Stimulated activated effector memory CD8-positive, alpha-beta T cell treated with anti-CD3 and anti-CD28 coated beads, Interleukin-12 subunit alpha, Interleukin-12 subunit beta, amount 100 ng/mL, for 72 hours (primary cell): ENCODE measurements around the gene CTF1.
"Not testable (repeated sequence)": the region's sequence is repeated elsewhere in the genome, so short reads cannot be mapped to it uniquely, and the experiment has no call there.

Source experiments
- ATAC-seq: fragments of 150-1000 bp; cut with Tn5 transposase; 2 replicates; pipeline ENCODE4 v1.10.0; 2021
- DNase-seq, 2 donors: peaks; one replicate each; pipeline ENCODE4 v3.0.0; 2021 to 2022; ENCODE audit warnings: low spot score in 2 of 2
- H3K27ac Mint-ChIP-seq: one replicate; pipeline ENCODE4 v1.8.0; 2022; ENCODE audit warnings: mild to moderate bottlenecking, mixed read lengths
- H3K36me3 Mint-ChIP-seq: one replicate; pipeline ENCODE4 v1.8.0; 2022; ENCODE audit warnings: mild to moderate bottlenecking, mixed read lengths
- H3K4me1 Mint-ChIP-seq: one replicate; pipeline ENCODE4 v1.8.0; 2022; ENCODE audit warnings: mixed read lengths
- H3K4me3 Mint-ChIP-seq: one replicate; pipeline ENCODE4 v1.8.0; 2022; ENCODE audit warnings: mild to moderate bottlenecking, mixed read lengths
- H3K9me3 Mint-ChIP-seq: one replicate; pipeline ENCODE4 v1.8.0; 2022; ENCODE audit warnings: mixed read lengths

Gene CTF1

DNA sequence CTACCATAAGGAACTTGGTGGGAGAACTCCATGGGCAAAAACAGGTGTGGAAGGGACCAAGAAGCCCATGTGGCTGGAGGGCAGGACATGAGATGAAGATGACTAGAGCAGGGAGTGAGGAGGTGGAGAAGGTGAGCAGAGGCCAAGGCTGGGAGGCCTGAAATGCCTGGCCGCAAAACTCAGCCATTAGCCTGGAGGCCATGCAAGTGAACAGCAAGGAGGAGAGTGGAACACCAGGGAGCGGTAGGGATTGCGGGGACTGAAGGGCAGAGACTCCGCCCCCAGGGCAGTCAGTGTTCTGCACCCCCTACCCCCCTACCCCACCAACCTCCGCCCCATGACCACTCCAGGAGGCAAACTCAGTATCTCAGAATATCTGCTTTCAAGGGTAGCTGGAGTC, 19.5 kb upstream of the CTF1 start:
- ATAC-seq (no peak), DNase-seq (peak in 1 of 2 donors; percentile 59)
- Mint-ChIP-seq H3K4me1 (peaks cover 47% of the 10 kb centered on the region), H3K9me3 (no peaks in the 10 kb centered on the region), H3K36me3 (peaks cover 70% of the 10 kb centered on the region), H3K4me3 (peak overlapping the region; percentile 78), H3K27ac (peak overlapping the region; percentile 87)

DNA sequence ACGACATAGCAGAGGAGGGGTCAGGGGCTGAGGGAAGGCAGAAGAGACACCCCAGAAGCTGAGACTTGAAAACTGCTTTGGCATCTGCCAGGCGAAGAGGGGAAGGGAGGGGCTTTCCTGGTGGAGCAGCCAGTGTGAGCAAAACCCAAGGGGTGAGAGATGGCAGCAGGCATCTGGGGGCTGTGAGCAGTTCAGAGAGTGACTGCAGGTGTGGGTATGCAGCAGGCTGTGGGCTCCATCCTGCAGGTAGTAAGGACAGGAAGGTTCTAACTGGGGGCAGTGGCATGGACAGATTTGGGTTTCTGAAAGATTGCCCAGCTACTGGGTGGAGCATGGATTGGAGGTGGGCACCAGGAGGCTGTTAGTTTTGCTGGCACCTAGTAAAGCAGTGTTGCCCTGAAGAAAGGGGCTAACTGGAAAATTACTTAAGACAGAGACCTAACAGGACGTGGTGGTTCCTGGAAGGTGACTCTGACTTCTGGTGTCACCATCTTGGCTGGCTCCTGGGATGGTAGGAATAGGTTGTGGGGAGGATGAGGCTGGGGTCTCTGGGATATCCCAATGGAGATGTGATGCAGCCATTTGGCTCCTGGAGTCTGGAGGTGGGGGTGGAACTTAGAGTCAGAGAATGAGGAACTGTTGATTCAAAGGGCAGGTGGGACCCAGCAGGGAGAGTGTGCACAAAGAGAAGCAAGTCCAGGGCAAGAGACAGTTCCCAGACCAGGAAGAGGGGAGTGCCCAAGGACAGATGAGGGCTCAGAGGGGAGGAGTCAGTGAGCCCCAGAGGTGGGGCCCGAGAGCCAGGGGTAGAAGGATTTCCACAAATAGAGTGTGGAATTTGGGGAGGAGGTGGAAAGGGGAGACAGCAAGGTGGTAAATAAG, 13.7 kb upstream of the CTF1 start:
- ATAC-seq: peak; percentile 42
- peaks cover 98% of the 10 kb centered on the region for H3K36me3 Mint-ChIP-seq
- peak overlapping the region; percentile 23 for H3K4me3 Mint-ChIP-seq
- peaks cover 43% of the 10 kb centered on the region for H3K4me1 Mint-ChIP-seq
- peak overlapping the region; percentile 93 for H3K27ac Mint-ChIP-seq
- H3K9me3 Mint-ChIP-seq: no peaks in the 10 kb centered on the region
- no peak for DNase-seq

DNA sequence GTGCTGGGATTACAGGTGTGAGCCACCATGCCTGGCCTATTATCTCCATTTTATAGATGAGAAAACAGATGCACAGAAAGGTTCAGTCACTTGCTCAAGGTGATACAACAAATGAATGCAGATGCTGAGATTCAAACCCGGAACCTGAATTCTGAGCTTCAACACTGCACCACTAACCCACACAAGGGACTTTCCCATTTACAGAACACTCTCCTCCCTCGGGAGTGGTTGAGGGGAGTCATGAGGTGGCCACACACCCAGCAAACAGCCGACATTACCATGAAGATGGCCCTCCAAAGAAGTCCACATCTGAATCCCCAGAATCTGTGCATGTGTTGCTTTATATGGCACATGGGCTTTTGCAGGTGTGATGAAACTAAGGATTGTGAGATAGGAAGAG, 11.7 kb upstream of the CTF1 start:
- peaks cover 44% of the 10 kb centered on the region for H3K4me1 Mint-ChIP-seq
- peak overlapping the region; percentile 23 for H3K27ac Mint-ChIP-seq
- no peaks in the 10 kb centered on the region for H3K9me3 Mint-ChIP-seq
- H3K4me3 Mint-ChIP-seq: peak overlapping the region; percentile 8
- peak; percentile 87 for ATAC-seq
- DNase-seq: no peak
- H3K36me3 Mint-ChIP-seq: peaks cover 97% of the 10 kb centered on the region

DNA sequence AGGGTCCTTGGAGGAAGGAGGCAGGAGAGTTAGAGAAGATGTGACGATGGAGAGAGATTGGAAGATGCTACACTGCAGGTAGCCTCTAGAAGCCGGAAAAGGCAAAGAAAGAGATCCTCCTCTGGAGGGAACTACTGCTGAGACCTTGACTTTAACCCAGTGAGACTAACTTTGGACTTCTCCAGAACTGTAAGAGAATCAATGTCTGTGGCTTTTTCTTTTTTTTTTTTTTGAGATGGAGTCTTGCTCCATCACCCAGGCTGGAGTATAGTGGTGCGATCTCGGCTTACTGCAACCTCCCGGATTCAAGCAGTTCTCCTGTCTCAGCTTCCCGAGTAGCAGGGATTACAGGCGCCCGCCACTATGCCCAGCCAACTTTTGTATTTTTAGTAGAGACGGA, 11.2 kb upstream of the CTF1 start:
- peak overlapping the region; percentile 23 for H3K27ac Mint-ChIP-seq
- no peak for ATAC-seq
- peaks cover 97% of the 10 kb centered on the region for H3K36me3 Mint-ChIP-seq
- DNase-seq: no peak
- H3K4me1 Mint-ChIP-seq: peaks cover 47% of the 10 kb centered on the region
- no peaks in the 10 kb centered on the region for H3K9me3 Mint-ChIP-seq
- peak overlapping the region; percentile 8 for H3K4me3 Mint-ChIP-seq

DNA sequence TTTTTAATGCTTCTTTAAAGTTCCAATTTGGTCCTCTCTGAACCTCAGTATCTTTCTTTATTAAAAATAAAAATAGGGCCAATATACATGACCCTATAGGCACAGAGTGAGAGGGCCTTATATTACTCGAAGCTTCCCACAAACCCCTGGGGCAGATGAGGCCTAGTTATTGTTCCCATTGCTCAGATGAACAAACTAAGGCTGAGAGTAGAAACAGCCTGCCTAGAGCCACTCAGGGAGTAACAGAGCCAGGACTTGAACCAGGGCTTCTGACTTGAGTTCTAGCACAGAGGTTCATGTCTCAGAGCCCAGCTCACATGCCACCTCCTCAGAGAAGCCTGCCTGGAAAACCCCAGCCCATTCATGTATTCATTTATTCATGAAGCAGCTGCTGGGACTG, 10.3 kb upstream of the CTF1 start:
- peak overlapping the region; percentile 23 for H3K27ac Mint-ChIP-seq
- no peak for ATAC-seq
- no peak overlapping the region for H3K4me3 Mint-ChIP-seq
- DNase-seq: no peak
- H3K4me1 Mint-ChIP-seq: peaks cover 47% of the 10 kb centered on the region
- peaks cover 97% of the 10 kb centered on the region for H3K36me3 Mint-ChIP-seq
- H3K9me3 Mint-ChIP-seq: no peaks in the 10 kb centered on the region

DNA sequence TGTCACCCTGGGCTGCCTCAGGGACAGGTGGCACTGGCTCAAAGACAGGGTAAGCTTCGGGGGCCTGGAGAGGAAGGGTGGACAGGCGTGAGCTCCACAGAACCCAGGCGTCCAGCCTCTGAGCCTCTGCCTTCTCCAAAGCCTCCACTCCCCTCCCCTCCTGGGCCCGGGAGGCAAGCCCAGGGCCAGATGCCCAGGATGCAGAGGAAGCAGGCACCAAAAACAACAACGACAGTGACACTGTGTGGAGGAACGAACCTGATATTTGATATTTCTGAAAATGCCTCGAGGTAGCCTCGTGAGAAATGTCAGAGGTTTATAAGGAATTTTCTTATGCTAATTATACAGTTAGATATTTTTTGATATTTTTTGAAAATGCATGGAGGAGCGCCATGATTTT, 8.5 kb upstream of the CTF1 start:
- Mint-ChIP-seq H3K9me3 (no peaks in the 10 kb centered on the region), H3K4me3 (no peak overlapping the region), H3K4me1 (peaks cover 40% of the 10 kb centered on the region), H3K27ac (no peak overlapping the region), H3K36me3 (peaks cover 92% of the 10 kb centered on the region)
- ATAC-seq: no peak
- DNase-seq: no peak

DNA sequence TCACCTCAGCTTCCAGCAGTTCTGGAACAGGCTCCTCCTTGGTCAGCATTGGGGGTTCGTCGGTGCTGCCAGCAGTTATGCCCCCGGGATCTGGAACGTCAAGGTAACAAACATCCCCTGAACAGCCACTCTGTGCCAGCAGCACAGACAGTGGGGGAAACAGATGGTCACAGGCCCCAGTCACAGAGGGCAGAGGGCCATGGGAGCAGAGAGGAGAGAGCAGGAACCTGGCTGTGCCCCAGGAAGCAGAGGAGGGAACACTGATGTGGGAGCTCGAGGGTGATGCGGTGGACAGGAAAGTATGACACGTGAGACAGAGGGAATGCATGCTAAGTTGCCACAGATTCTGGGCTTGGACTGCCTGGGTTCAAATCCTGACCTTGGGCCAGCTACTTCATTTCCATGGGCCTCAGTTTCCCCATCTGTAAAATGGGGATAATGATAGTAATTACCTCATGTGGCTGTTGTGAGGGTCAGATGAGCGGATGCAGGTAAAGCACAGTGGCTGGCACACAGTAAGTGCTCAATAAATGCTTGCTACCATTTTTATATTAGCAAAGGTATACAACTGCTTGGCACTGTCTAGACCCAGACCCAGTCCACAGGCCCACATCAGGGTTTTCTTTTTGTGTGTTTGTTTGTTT, 7.4 kb upstream of the CTF1 start:
- no peaks in the 10 kb centered on the region for H3K9me3 Mint-ChIP-seq
- DNase-seq (no peak), ATAC-seq (no peak)
- H3K27ac Mint-ChIP-seq: peak overlapping the region; percentile 83
- no peak overlapping the region for H3K4me3 Mint-ChIP-seq
- peaks cover 42% of the 10 kb centered on the region for H3K4me1 Mint-ChIP-seq
- peaks cover 81% of the 10 kb centered on the region for H3K36me3 Mint-ChIP-seq

DNA sequence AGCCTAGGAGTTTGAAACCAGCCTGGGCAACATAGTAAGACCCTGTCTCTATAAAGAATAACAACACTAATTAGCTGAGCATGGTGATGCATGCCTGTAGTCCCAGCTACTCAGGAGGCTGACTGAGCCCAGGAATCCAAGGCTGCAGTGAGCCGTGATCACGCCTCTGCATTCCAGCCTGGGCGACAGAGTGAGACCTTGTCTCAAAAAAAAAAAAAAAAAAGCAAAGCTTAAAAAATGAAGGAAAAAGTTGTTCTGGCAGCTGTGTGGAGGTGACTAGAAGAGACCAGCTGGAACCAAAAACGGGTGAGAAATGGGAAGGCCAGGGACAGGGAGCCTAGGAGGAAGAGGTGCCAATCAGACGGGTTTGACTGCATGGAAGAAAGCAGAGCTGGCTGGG, 6.7 kb upstream of the CTF1 start:
- Mint-ChIP-seq H3K4me3 (no peak overlapping the region), H3K36me3 (peaks cover 75% of the 10 kb centered on the region), H3K9me3 (no peaks in the 10 kb centered on the region), H3K27ac (peak overlapping the region; percentile 59), H3K4me1 (peaks cover 45% of the 10 kb centered on the region)
- DNase-seq (no peak), ATAC-seq (no peak)

DNA sequence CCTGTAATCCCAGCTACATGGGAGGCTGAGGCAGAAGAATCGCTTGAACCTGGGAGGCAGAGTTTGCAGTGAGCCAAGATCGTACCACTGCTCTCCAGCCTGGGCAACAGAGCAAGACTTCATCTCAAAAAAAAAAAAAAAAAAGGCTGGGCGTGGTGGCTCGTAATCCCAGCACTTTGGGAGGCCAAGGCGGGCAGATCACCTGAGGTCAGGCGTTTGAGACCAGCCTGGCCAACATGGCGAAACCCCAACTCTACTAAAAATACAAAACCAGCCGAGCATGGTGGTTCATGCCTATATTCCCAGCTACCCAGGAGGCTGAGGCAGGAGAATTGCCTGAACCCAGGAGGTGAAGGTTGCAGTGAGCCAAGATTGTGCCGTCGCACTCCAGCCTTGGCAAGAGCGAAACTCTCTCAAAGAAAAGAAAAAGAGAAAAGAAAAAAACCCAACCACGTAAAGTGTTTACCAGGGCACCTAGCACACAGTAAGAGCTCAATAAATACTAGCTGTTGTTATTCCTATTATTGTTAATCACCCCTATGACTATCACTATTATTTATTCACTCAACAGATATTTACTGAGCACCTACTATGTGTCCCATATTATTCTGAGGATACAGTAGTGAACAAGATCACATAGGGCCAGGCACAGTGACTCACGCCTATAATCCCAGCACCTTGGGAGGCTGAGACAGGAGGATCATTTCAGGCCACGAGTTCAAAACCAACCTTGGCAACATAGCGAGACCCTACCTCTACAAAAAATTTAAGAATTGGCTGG, 5.2 kb upstream of the CTF1 start:
- not testable (repeated sequence) for H3K4me3 Mint-ChIP-seq, ATAC-seq, H3K27ac Mint-ChIP-seq, H3K9me3 Mint-ChIP-seq, DNase-seq
- Mint-ChIP-seq H3K36me3 (peaks cover 61% of the 10 kb centered on the region), H3K4me1 (peaks cover 52% of the 10 kb centered on the region)

DNA sequence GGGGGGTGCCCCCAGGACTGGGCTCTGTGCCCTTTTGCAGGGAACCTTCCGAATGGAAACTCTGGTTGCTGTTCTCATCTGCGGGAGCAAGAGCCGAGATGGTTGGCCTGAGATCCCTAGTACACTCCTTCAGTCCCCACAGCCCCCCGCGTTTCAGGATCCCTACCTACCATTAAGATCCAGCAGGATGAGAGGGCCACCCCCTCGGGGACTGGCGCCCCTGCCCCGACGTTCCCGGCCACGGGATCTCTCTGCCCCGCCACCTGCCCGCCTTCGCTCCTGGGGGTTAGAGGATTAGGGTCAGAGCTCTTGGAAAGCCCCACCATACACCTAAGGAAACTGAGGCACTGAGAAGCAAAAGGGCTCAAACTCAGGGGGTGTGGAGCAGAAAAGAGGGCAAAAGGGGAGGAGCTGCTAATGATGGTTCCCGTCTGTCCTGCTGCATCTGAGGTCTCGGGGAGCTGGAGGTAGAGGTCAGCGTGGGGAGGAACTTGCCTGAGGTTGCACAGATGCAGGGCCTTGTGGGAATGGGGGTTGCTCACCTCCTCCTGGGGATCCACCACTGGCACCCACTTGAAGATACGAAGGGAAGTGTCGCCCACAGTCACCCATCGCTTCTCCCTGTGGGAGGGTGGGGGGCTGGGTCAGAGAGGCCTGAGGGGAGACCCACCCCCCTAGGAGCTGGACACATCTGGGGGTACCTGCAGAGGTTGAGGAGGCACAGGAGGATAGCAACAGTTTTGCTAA, 3.6 kb upstream of the CTF1 start:
- peak overlapping the region; percentile 95 for H3K27ac Mint-ChIP-seq
- H3K4me3 Mint-ChIP-seq: peak overlapping the region; percentile 96
- H3K36me3 Mint-ChIP-seq: peaks cover 44% of the 10 kb centered on the region
- DNase-seq (no peak), ATAC-seq (no peak)
- no peaks in the 10 kb centered on the region for H3K9me3 Mint-ChIP-seq
- H3K4me1 Mint-ChIP-seq: peaks cover 59% of the 10 kb centered on the region

DNA sequence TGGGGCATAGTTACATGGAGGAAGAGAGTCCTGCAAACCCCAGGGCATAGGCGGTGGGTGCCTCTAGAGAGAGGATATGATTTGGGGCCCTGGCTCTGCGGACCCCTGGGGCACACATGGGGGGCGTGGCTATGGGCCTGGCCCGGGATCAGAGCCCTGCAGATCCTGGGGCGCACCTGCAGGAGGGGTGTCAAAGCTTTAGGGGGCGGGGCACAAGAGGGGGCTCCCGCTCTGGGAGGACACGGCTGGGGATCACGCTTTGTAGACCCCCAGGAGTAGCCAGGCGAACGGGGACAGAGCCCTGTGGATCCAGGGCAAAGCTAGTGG, 3.0 kb upstream of the CTF1 start:
- ATAC-seq: peak; percentile 40
- Mint-ChIP-seq H3K27ac (peak overlapping the region; percentile 95), H3K4me1 (peaks cover 59% of the 10 kb centered on the region), H3K36me3 (peaks cover 39% of the 10 kb centered on the region), H3K4me3 (peak overlapping the region; percentile 96), H3K9me3 (no peaks in the 10 kb centered on the region)
- DNase-seq: no peak

DNA sequence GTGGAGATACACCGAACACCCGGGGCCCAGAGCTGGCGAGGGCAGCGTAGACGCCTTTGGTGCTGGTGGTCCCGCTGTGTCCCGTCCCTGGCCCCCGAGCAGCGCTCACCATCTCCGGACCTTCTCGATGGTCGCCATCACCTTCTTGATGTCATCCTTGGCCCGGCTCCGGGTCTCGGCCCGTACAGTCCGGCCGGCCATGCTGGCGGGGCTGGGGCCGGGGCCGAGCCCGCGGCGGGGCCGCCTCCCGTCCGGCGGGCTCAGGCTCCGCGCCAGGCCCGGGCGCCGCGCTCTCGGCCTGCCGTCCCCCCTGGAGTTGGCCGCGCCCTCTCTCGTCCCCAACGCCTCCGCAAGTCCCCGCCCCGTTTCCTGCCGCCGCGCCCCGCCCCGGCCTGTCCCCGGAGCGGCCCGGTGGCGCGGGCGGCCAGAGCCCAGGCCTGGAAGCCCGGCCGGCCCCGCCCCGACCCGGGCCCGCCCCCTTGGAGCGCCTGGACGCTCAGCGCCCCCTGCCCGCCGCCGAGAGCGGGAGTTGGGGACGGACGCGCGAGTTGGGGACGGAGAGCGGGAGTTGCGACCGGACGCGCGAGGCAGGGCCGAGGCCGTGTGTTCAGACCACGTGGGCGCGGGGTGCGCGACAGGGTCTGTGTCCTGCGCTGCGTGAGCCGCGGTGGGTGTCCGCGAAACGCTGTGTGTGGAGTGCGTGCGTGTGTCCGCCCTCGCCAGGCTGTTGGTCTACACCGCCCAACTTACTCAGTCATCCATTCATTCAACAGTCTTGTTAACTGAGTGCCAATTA, 2.5 kb upstream of the CTF1 start, which contains the start of gene BCL7C:
TSS of gene BCL7C (minus strand) at position 334 of the 796 bp plus-strand sequence. CDS start at position 201, 133 bp downstream.
- ATAC-seq (peak; percentile 90), DNase-seq (peak; percentile 83 to 93)
- Mint-ChIP-seq H3K9me3 (no peaks in the 10 kb centered on the region), H3K36me3 (peaks cover 33% of the 10 kb centered on the region), H3K4me3 (peak within 1 kb of the TSS; percentile 96), H3K4me1 (peaks cover 54% of the 10 kb centered on the region), H3K27ac (peak within 1 kb of the TSS; percentile 95)

DNA sequence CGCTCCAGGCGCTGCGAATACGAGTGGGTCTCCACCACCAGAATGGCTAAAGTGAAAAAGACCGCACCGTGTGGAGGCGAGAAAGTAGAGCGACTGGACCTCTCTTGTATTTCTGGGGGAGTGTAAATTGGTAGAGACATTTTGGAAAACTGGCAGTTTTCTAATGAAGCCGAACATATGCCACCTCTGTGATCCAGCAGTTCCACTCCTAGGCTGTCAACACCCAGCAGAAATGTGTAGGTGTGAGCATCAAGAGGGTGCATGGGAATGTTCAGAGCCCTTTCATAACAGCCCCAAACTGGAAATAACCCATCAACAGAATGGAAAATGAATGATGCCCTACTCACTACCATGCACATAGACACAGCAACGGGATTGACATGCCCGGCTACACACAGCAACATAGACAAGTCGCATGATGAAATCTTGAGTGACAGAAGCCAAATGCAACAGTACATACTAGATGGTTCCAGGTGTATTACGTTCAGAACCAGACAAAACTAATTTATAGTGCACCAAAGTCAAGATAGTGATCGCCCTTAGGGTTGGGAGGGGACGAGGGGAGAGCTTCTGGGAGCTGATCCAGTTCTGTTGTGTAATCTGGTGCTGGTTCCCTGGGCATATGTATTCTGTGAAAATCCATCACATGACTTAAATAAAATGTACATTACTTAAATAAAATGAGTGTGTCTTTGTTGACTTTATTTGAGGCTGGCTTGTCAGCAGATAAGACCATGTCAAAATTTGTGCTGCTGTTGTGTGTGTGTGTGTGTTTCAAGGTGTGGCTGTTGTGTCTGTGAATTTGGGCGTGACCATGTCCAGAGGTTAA, 1.7 kb upstream of the CTF1 start:
- Mint-ChIP-seq H3K4me1 (peaks cover 50% of the 10 kb centered on the region), H3K9me3 (no peaks in the 10 kb centered on the region), H3K27ac (peak overlapping the region; percentile 76), H3K4me3 (peak overlapping the region; percentile 96), H3K36me3 (peaks cover 27% of the 10 kb centered on the region)
- ATAC-seq (no peak), DNase-seq (no peak)
